NT2/D1 (cell line): Measurements from ENCODE around the gene TAPT1.

Experiments used
- SUZ12 ChIP-seq: IDR thresholded peaks from 2 replicates; pipeline ENCODE4 v1.6.1; 2011; ENCODE audit not compliant: insufficient read length, insufficient read depth; ENCODE audit errors: extremely low read depth
- ZNF274 ChIP-seq: IDR thresholded peaks from 2 replicates; pipeline ENCODE4 v1.6.1; 2011; ENCODE audit warnings: mild to moderate bottlenecking, low read depth, low read length

DNA sequence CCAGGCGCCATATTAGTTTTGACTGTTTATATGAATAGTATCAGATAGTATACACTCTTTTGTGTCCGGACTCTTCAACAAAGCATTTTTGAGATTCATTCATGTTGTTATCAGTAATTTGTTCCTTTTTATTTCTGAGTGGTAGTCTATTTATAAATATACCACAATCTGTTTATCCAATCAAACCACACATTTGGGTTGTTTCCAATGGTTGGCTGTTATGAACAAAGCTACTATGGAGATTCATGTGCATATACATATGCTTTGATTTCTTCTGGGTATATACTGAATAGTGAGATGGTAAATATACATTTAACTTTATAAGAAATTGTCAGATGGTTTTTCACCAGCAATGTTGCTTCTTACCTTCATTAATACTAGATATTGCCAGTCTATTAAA lies 36.8 kb upstream of the TAPT1 start:
- no peak for TF ChIP-seq ZNF274
- no peak for TF ChIP-seq SUZ12
